Right lobe of liver (tissue), 6 donors: Measurements from ENCODE around the gene ZFAND3. TPM values are rescaled to one million over a fixed set of nuclear protein-coding genes. Genes with fewer than 3 reads are reported as not detected.

Experiments used
- ATAC-seq, 4 donors: fragments of 200-7000 bp; cut with Tn5 transposase; one replicate each; pipeline ENCODE4 v1.9.1; 2020; ENCODE audit warnings: mild to moderate bottlenecking in 4 of 4, moderate library complexity in 4 of 4
- DNase-seq, 3 donors: peaks; one replicate each; pipeline ENCODE4 v3.0.0-alpha.2; 2020
- H3K27ac ChIP-seq, 3 donors: fragments of 200-600 bp; one replicate each; pipeline ENCODE4 v1.8.0; 2022
- H3K27me3 ChIP-seq, 2 donors: fragments of 200-600 bp; one replicate each; pipeline ENCODE4 v1.8.0; 2022
- H3K36me3 ChIP-seq, 4 donors: fragments of 200-600 bp; sonication (generic) in 1 of 4; one replicate each; pipeline versions ENCODE4 v1.5.1 to v1.8.0; 2017 to 2022; ENCODE audit warnings: control low read depth in 1 of 4
- H3K4me1 ChIP-seq, 4 donors: fragments of 200-600 bp; sonication (generic) in 1 of 4; one replicate each; pipeline versions ENCODE4 v1.5.1 to v1.8.0; 2017 to 2022; ENCODE audit warnings: control low read depth in 1 of 4
- H3K4me3 ChIP-seq, 3 donors: fragments of 200-600 bp; one replicate each; pipeline ENCODE4 v1.8.0; 2022
- H3K9me3 ChIP-seq, 4 donors: fragments of 200-600 bp; sonication (generic) in 1 of 4; one replicate each; pipeline versions ENCODE4 v1.5.1 to v1.8.0; 2017 to 2022; ENCODE audit warnings: control low read depth in 1 of 4
- CTCF ChIP-seq, 4 donors: fragments of 200-600 bp in 3 of 4; fragments of 450-650 bp in 1 of 4; IDR thresholded peaks; one replicate each; pipeline versions ENCODE4 v1.5.1 to v1.8.0; 2016 to 2022; ENCODE audit warnings: antibody characterized with exemption in 4 of 4, mild to moderate bottlenecking in 2 of 4
- POLR2A ChIP-seq: fragments of 450-650 bp; IDR thresholded peaks from one replicate; pipeline ENCODE4 v1.6.1; 2017; ENCODE audit warnings: antibody characterized with exemption, mild to moderate bottlenecking
- WGBS: methylation state at CpG from one replicate; pipeline ENCODE4 v1.1.6; 2018; ENCODE audit warnings: low coverage, low lambda C conversion rate; ENCODE audit not compliant: insufficient coverage; ENCODE audit errors: missing lambda C conversion rate; 5-methylcytosine and 5-hydroxymethylcytosine counted together
- intact Hi-C, 2 donors: fragments of 100-400 bp; cut with DNase I; formaldehyde crosslinking; loops; one replicate each; pipeline versions ENCODE4 v1.11.2 to v1.14.1; 2022
- total RNA-seq, 6 experiments: library from RNA; depleted of rRNA in 2 of 6; stranded (reverse); fragments of >200 nt in 2 of 6; fragmentation: NEBNext Ultra II Directional in 3 of 6; extraction: Animal tissue kit (Norgen Biotek cat#: 25700) in 3 of 6; gene quantifications; one replicate each; pipeline versions ENCODE4 v1.1.0 to v1.2.4, GENCODE V29; 2016 to 2023
- donor health status: DM: no; HTN: yes; CAD: no.
- donor health status: DM: no; HTN: no; CAD: no.
- donor health status: DM: no; HTN: no; CAD: no.
- donor health status: DM: no; HTN: yes; CAD: no.
- donor health status: DM: no; HTN: yes; CAD: no.

The ZFAND3 gene
- total RNA-seq, 6 experiments from 2014 or later: 43.1 to 66.5 (median 53.2) TPM

DNA sequence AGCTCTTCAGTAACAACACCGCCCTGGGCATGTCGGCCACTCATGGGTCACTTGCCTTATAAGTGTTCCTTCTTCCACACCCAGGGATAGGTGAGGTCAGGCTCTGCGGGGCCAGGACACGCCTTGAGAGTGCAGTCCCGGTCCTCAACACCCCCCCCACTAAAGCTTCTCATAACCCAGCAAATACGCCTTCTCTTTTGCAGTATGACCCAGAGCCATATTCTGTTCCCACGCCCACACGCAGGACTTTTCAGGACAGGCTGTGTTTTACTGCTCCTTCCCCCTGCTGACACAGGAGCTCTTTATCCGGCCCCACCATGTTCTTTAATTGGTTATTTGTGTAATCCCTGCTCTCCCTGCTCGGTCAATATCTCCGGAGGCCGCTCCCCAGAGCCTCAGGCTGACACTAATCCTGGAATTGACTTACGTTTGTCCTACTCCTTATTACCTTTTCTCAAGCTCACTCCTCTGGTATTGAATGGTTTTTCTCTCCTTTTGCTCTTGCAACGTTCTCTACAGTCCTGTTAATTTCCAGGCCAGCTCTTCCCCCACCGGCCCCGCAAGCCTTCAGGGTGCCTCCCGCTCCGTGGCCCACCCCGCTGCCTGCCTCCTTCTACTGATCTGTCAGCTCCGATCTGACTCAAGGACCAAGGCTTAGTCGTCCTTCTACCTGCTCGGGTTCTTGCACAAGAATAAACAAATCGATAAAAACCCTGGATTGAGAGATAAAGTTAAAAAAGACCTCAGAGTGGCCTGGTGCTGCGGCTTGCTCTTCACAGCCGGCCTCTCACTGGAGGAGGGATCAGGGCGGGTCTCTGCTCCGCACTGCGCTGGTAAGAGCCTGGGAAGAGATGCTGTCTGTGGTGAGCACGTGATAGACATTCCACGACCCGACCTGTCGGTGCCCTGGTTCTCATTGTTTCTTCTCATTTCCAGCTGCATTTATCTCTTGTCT, 357.5 kb downstream of the ZFAND3 start:
- ATAC-seq: peak; percentile 55 to 74 (median 70)
- 53% methylated on average over 23 of the region's 32 CpGs for WGBS

GRCh38 chr6:38177882-38178583, 358.5 kb downstream of the ZFAND3 start:
- no peak overlapping the region for H3K27ac ChIP-seq

More for the DNA sequence above, 357.5 kb downstream of the ZFAND3 start:
- no peak for TF ChIP-seq POLR2A
- TF ChIP-seq CTCF (IDR thresholded peaks at IDR 0.05): no peak
- no peak for DNase-seq
- H3K36me3 ChIP-seq: no peaks in the 10 kb centered on the region
- no peaks in the 10 kb centered on the region for H3K9me3 ChIP-seq
- H3K27me3 ChIP-seq: no peaks in the 10 kb centered on the region
- peaks cover 0 to 20% (median 5%) of the 10 kb centered on the region in 4 donors for H3K4me1 ChIP-seq
- no peak overlapping the region for H3K27ac ChIP-seq
- H3K4me3 ChIP-seq: no peak overlapping the region
- intact Hi-C loops: no loop called here

DNA sequence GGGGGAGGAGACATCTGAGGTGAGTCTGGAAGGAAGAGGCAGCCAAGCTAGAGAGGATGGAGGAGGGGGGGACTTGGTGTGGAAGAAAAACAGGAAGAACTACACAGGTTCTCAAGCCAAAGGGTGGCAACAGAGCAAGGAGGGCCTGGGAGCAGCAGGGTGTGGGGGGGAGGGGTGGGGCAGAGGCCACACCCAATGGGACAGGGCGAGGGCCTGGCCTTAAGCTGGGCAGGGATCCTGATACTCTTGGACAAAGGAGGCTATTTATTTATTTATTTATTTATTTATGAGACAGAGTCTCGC, 359.0 kb downstream of the ZFAND3 start:
- DNase-seq: no peak
- TF ChIP-seq CTCF (IDR thresholded peaks at IDR 0.05) (no peak), POLR2A (no peak)
- intact Hi-C loops: no loop called here
- Histone ChIP-seq H3K27ac (no peak overlapping the region), H3K4me1 (peaks cover 0 to 11% (median 5%) of the 10 kb centered on the region in 4 donors), H3K27me3 (no peaks in the 10 kb centered on the region), H3K36me3 (no peaks in the 10 kb centered on the region), H3K9me3 (no peaks in the 10 kb centered on the region), H3K4me3 (no peak overlapping the region)
- ATAC-seq: no peak
- WGBS: 100% methylated on average over 1 of the region's 2 CpGs

More at GRCh38 chr6:38177882-38178583, 358.5 kb downstream of the ZFAND3 start:
- Histone ChIP-seq H3K4me3 (no peak overlapping the region), H3K27me3 (no peaks in the 10 kb centered on the region), H3K36me3 (no peaks in the 10 kb centered on the region), H3K9me3 (no peaks in the 10 kb centered on the region), H3K4me1 (peaks cover 0 to 12% (median 5%) of the 10 kb centered on the region in 4 donors)
- TF ChIP-seq CTCF (IDR thresholded peaks at IDR 0.05) (no peak), POLR2A (no peak)
- peak in 1 of 3 donors; percentile 41 for DNase-seq
- no peak for ATAC-seq
- WGBS: 79% methylated on average over 10 of the region's 14 CpGs
- intact Hi-C loops: no loop called here

DNA sequence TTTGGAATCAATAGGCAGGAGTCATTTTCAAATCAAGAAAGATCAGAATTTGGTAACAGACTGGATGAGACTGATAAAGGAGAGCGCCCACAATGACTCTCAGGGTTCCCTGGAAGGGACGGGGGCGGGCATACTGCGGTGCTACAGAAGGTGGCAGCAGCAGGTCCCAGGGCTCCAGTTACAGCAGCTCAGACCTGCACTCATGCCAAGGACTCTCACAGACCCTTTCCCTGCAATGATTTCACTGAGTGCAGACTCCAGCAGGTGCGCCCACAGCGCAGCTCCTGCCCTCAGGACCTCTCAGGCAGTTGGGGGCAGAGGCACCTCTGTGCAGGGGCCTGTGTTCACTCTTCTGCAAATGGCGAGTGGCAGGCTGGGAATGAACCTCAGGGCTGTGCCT, 359.8 kb downstream of the ZFAND3 start:
- 83% methylated on average over 1 of the region's 7 CpGs for WGBS
- no peak for TF ChIP-seq POLR2A
- TF ChIP-seq CTCF (IDR thresholded peaks at IDR 0.05): no peak
- DNase-seq: peak in 1 of 3 donors; percentile 31
- Histone ChIP-seq H3K36me3 (no peaks in the 10 kb centered on the region), H3K27me3 (no peaks in the 10 kb centered on the region), H3K9me3 (no peaks in the 10 kb centered on the region), H3K27ac (no peak overlapping the region), H3K4me3 (no peak overlapping the region), H3K4me1 (peaks cover 0 to 11% (median 5%) of the 10 kb centered on the region in 4 donors)
- intact Hi-C loops: no loop called here
- no peak for ATAC-seq
